Endothelial cell of umbilical vein (primary cell): ENCODE measurements around the gene TKTL1.

Source experiments
- CTCF ChIP-seq, 2 donors: IDR thresholded peaks; 1 replicate in 1 of 2; 2 replicates in 1 of 2; pipeline ENCODE4 v1.5.1; 2011; ENCODE audit warnings: low read length in 2 of 2, mild to moderate bottlenecking in 2 of 2, moderate library complexity in 2 of 2, control low read depth in 1 of 2, inconsistent platforms in 1 of 2, low read depth in 1 of 2; ENCODE audit not compliant: insufficient read depth in 1 of 2; ENCODE audit errors: extremely low read depth in 1 of 2
- EZH2 ChIP-seq: IDR thresholded peaks from 2 replicates; pipeline ENCODE4 v1.6.1; 2012; ENCODE audit warnings: borderline replicate concordance, low read depth, mild to moderate bottlenecking, moderate library complexity, low read length, inconsistent platforms; ENCODE audit not compliant: severe bottlenecking
- FOS ChIP-seq: IDR thresholded peaks from 2 replicates; pipeline ENCODE4 v1.6.1; 2011; ENCODE audit warnings: mild to moderate bottlenecking, low read length, moderate library complexity, borderline replicate concordance; ENCODE audit not compliant: insufficient read depth
- GATA2 ChIP-seq: IDR thresholded peaks from 2 replicates; pipeline ENCODE4 v1.7.0; 2011; ENCODE audit warnings: low read depth, mild to moderate bottlenecking, moderate library complexity, mixed read lengths, low read length; ENCODE audit not compliant: insufficient read length, insufficient read depth
- JUN ChIP-seq: IDR thresholded peaks from 2 replicates; pipeline ENCODE4 v1.6.1; 2011; ENCODE audit warnings: borderline replicate concordance, low read depth; ENCODE audit not compliant: insufficient read length, insufficient read depth
- MYC ChIP-seq: IDR thresholded peaks from one replicate; pipeline ENCODE4 v1.6.1; 2011; ENCODE audit warnings: mild to moderate bottlenecking, low read depth, low read length
- POLR2A ChIP-seq: IDR thresholded peaks from 2 replicates; pipeline ENCODE4 v1.6.1; 2012; ENCODE audit warnings: low read depth, mild to moderate bottlenecking, control low read depth, low read length
- POLR2AphosphoS5 ChIP-seq: IDR thresholded peaks from 2 replicates; pipeline ENCODE4 v1.6.1; 2012; ENCODE audit warnings: low read depth, mild to moderate bottlenecking, control low read depth, low read length, moderate library complexity; ENCODE audit not compliant: insufficient read depth
- TF ChIP-seq, protein P1 (sequence below): IDR thresholded peaks from 2 replicates; pipeline ENCODE4 v1.6.1; 2011; ENCODE audit not compliant: insufficient read depth, insufficient read length

GRCh38 chrX:154353172-154353843 is 57.7 kb downstream of the TKTL1 start:
- TF ChIP-seq POLR2A (no peak), EZH2 (no peak), POLR2AphosphoS5 (peak; percentile 3), CTCF (IDR thresholded peaks at IDR 0.05; ENCODE audit: extremely low read depth in 1 of 2, insufficient read depth in 1 of 2, low read depth in 1 of 2, low read length in 2 of 2) (no peak), MYC (no peak), GATA2 (no peak), JUN (no peak), FOS (no peak)
- TF ChIP-seq, protein P1, sequence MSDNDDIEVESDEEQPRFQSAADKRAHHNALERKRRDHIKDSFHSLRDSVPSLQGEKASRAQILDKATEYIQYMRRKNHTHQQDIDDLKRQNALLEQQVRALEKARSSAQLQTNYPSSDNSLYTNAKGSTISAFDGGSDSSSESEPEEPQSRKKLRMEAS: no peak
